HG02642 (cell line): ENCODE measurements around the gene ZNF23.

Source experiments
- ATAC-seq: cut with Tn5 transposase; IDR thresholded peaks from one replicate; pipeline ENCODE4 v1.9.1; 2021; ENCODE audit warnings: mild to moderate bottlenecking; ENCODE audit not compliant: unreplicated experiment, poor library complexity

The ZNF23 gene

DNA sequence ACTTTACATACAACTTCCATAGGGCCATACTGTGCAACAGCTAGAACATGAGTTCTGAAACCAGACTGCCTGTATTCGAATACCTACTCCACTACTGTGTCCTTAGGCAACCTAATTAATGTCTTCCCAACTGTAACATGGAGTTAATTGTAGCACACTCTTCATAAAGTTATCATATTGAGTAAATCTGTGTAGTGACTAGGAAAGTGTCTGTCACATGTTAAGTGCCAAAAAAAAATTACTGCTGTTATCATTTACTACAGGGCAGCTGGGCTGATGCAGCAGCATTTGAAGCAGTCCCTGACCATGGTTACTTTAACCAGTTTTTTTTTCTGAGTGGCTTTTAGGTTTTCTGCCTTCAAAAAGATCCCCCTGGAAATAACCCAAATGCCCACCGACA is 10.9 kb upstream of the ZNF23 start:
- ATAC-seq, result no peak

DNA sequence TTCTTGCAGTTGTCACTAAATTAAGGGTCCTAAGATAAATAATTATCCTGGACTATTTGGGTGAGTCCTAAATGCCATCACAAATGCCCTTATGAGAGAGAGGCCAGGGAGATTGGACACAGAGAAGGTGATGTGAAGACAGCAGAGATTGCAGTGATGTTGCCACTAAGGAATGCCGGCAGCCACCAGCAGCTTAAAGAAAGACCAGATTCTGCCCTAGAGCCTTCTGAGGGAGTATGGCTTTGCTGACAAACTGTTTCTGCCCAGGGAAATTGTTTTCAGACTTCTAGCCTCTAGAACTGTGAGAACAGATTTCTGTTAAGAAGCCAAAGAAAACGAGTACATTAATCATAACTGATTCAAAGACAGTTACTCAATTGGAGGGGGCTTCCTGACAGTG is 10.0 kb upstream of the ZNF23 start:
- no peak for ATAC-seq

DNA sequence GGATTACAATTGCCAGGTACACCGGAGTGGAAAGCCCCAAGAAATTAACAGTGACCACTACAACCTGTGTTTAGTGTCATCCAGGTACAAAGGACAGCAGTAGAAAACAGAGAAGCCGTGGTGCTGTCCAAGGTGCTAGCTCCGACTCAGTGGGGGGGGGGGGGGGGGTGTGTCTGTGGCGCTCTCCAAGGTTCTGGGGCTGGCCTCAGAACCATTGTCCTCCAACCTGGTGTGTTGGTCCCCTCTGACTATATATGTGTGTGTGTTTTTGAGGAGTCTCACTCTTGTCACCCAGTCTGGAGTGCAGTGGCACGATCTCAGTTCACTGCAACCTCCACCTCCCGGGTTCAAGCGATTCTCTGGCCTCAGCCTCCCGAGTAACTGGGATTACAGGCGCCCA is 5.8 kb upstream of the ZNF23 start:
- no peak for ATAC-seq

DNA sequence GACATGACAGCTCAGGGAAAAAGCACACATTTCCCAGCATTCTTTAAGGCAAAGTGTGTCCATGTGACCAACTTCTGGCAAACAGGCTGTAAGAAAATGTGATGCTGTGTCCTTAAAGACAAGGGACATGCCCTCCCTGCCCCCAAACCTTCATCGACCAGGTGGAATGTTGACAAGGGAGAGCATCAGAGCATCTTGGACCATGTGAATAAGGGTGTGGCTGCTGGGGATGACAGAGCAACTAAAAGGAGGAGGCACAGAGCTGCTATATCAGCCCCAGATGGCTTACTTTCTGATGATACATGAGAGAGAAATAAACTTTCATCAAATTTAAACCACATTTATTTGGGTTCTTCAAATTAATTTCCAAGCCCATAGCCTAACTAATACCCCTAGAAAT is 2.2 kb upstream of the ZNF23 start:
- no peak for ATAC-seq

GRCh38 chr16:71460941-71461340 is 1.1 kb downstream of the ZNF23 start:
- no peak for ATAC-seq

DNA sequence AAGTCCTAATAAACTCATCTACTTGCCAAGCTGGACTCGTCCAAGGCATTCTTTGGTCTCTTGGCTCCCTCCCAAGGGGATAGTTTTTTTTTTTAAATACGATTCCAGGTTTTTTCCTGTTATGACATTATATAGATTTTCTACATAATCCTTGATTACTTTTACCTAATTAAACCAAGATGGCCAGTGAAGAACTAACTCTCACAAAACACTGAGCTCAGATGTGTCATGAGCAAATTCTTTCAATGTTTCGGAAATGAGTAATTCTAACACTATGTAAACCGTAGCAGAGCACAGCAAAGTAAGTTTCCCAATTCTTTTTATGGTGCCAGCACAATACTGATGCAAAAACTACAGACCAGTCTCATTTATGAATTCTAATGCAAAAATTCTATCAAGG is 1.8 kb downstream of the ZNF23 start:
- ATAC-seq, result no peak

- no peak for ATAC-seq
Observed at GRCh38 chr16:71459510-71459909, 2.5 kb downstream of the ZNF23 start.

DNA sequence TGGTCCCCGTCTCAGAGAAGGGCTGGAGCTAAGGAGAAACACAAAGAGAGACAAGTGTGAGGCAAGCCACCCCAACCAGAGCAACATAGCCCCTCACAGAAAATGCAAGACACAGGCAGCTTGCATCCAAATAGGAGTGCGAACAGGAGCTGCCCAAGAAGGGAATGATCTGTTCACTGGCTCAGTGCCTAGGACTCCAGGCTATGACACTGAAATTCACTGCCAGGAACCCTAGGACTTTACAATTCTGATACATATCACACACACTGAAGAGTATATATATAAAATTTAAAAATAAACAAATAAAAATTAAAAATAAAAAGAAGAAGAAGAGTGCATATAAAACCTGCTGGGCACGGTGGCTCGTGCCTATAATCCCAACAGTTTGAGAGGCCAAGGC is 5.2 kb downstream of the ZNF23 start:
- ATAC-seq, result no peak

DNA sequence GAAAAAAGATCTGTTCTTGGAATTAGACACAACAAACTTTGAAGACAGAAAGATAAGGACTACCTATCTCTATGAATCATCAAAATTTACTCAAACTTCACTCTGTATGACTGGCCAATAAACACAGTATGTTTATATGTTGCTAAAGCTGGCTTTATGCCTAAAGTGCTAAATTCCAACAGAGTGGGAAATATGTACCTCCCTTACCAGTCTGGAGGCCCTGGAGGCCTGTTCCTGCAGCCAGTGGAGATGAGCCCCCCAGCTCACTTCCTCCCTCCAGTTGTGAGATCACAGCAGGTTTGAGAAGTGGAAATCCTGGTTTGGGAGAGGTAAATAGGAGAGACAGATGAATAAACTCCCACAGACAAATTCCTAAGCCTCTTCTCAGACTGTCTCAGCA is 9.0 kb downstream of the ZNF23 start:
- no peak for ATAC-seq

- ATAC-seq, result no peak
Observed at GRCh38 chr16:71449020-71449419, 13.0 kb downstream of the ZNF23 start.

DNA sequence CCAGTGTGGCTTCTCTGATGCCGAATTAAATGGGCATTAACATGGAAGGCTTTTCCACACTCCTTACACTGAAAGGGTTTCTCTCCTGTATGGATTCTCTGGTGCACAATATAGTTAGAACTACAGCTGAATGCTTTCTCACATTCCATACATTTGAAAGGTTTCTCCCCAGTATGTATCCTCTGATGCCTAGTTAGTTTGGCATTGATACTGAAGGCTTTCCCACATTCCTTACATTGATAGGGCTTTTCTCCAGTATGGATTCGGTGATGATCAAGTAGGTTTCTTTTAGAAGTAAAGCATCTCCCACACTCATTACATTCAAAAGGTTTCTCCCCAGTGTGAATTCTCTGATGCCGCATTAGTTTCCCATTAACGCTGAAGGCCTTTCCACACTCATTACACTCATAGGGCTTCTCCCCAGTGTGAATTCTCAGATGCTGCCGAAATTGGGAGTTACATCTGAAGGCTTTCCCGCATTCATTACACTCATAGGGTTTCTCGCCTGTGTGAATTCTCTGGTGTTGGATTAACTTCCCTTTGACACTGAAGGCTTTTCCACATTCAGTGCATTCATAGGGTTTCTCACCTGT is 13.7 kb downstream of the ZNF23 start:
- ATAC-seq, result no peak

DNA sequence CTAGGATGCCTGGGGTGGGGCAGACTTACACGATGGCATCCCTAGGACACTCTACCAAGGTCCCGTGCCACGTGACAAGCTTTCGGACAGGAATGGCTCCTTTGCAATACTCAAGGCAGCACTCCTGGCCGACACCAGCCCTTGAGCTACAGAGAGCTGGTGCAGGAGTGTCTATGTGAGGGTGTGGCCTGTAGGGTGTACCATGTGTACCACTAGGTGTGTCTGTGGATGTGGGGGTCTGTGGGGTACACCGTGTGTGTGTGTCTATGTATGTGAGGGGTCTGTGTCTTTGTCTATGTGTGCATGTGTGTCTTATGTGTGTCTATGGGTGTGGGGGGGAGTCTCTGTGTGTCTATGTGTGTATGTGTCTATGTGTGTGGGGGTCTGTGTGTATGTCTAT is 18.3 kb downstream of the ZNF23 start:
- no peak for ATAC-seq

DNA sequence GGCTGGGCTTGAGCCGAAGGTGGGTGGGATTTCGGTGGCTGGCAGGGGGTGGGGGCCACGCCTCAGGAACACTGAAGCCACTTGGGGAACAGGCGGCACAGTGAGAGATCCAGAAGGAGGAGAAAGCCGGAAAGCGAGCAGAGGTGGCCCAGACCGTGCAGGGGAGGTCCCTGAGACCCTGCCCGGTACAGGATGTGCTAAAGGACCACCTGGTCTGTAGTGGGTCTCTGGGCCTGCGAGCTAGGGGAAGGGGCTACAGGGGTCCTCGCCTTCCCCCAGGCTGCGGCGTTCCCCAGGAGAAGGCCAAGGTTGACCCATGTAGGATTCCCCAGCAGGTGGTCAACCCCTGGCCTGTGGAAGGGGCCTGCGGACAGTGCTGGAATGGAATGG is 20.0 kb downstream of the ZNF23 start, which contains the start of gene TLE7:
Gene TLE7, minus strand, starts transcription at position 4 of the 390 bp plus-strand sequence. CDS start 8,730 bp downstream, outside the sequence.
- no peak for ATAC-seq

DNA sequence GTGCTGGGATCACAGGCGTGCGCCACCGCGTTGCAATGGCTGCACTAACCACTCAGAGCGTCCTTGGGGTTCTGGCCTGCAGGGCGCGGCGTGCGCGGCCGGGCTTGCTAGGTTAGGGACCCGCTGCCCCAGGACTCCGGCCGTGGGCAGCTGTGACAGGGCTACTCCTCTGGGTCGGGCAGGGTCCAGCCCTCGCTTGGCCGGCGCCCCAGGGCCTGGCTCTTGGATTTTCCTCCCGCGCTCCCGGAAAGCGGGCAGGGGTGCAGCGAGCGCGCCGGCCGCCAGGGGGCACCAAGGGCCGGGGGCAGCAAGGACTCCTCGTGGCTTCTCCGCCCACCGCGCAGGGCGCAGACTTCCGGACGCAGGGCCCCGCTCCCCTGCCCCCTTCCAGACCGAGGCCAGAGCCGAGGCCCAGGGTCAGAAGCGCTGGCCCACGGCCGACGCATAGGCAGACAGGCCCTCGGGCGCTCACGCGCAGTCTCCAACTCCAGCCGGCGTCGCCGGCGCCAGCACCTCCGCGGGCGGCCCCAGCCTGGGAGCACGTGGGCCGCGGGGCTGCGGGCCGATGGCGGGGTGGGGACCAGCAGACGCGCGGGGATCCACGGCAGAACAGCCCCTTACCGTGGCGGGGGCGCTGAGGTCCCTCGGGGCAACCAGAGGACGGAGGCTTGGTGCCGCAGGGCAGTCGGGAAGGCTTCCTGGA is 20.5 kb downstream of the ZNF23 start:
- ATAC-seq, result no peak

- ATAC-seq, result no peak
Observed at GRCh38 chr16:71440669-71441347, 21.2 kb downstream of the ZNF23 start.

DNA sequence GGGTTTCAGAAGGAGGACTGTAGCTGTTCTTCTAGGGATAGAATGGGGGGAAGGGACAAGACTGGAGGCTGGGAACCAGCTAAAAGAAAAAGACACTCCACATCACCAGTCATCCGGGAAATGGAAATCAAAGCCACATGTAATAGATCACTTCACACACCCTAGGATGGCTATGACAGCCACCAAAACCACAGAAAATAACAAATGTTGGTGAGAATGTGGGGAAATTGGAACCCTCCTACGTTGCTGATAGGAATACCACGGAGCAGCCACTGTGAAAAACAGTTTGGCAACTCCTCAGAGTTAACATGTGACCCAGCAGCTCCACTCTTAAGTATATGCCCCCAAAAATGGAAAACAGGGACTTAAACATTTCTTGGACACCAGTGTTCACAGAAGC is 22.5 kb downstream of the ZNF23 start:
- ATAC-seq, result no peak

GRCh38 chr16:71436473-71436872 is 25.6 kb downstream of the ZNF23 start:
- no peak for ATAC-seq

DNA sequence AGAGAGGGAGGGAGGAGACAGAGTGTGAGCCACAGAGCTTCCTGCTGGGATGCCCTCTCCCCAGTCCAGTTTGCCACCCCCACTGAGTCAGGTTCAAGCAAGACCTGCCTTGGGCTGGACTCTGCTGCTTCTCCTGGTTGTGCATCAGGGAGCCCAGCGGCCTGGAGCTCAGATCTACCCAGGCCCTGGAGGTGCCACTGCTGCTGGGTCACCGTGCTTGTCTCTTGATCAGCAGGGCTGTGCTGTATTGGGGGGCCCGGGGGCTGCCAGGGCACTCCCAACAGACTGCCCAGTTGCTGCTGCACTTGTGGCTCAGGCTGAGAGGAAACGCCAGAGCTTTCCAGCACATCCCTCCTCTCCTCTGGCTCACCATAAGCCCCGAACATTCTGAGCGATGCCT is 29.1 kb downstream of the ZNF23 start:
- ATAC-seq, result no peak

GRCh38 chr16:71431991-71432390 is 30.1 kb downstream of the ZNF23 start:
- no peak for ATAC-seq

DNA sequence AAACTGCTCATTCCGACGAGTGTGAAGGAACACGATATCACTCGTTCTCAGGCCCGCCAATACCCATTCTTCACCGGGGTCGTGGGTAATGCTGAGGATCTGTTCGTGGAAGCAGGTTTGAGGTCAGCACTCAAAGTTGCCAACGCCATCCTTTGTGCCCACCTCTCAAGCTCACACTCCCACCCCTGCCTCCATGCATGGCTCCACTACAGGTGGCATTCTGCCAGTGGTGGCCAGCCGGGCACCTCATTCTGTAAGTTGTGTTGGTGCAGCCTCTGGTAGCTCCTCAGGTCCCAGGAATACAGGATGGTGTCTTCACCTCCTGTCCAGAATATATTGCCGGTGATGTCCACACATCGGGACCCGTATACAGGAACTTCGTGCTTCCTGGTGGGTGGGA is 30.9 kb downstream of the ZNF23 start:
- no peak for ATAC-seq

DNA sequence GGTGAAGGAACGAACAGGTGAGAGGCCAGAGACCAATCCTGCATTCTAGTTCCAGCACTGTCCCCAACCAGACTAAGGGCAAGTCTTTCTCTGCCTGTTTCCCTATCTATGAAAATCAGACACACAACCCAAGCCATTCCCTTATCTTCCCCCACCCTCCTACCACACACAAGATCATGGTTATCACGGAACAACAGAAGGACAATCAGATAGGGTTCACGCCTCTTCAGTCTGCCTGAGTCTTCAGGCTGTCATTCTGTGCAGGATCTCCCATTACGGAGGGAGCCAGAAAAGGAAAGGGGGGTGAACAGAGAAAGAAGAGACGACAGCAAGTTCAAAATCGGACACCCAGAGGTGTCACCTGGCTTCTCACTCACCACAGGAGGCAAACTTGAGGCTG is 31.3 kb downstream of the ZNF23 start:
- ATAC-seq, result no peak

DNA sequence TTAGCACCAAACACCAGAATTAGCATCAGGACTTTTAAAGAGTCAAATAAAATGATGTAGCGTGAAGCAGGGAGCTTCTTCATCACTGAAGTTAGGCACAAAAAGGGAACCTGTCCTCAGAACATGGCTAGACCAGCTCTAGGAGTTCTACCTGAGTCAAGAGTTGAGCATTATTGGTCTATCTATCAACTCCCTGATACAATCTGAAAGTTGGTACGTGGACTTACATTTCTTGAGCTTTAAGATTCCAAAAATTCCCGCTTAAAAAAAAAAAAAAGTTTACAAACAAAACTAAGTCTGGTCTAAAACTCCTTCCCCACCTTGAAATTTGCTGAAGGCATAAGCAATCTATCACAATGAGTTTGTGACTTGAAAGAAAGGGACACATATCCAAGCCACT is 32.5 kb downstream of the ZNF23 start:
- no peak for ATAC-seq
